Calu3 (cell line): ENCODE data around the gene CHAC1. TPM values are rescaled to one million over a fixed set of nuclear protein-coding genes. Genes with fewer than 3 reads are reported as not detected.
"Not testable (repeated sequence)": the region's sequence is repeated elsewhere in the genome, so short reads cannot be mapped to it uniquely, and the experiment has no call there.

ENCODE experiments used
- BruUV-seq: library from RNA; stranded (reverse); fragments of 400-500 nt; replicated peaks from 2 replicates; lab custom pipeline; 2021; lab: Mats Ljungman, UMichigan
- CTCF ChIA-PET: fragments of 300-600 bp; sonication (Branson Sonifier 250); formaldehyde crosslinking; loops from one replicate; lab custom pipeline; 2022; ENCODE audit warnings: antibody characterized with exemption; lab: Charles Lee
- DNase-seq: peaks from one replicate; pipeline ENCODE4 v3.0.0; 2022
- H3K27ac Mint-ChIP-seq: one replicate; pipeline ENCODE4 v1.8.0; 2022; ENCODE audit warnings: mixed read lengths; ENCODE audit not compliant: unreplicated experiment
- H3K27me3 Mint-ChIP-seq: one replicate; pipeline ENCODE4 v1.8.0; 2022; ENCODE audit warnings: mixed read lengths; ENCODE audit not compliant: unreplicated experiment
- H3K36me3 Mint-ChIP-seq: one replicate; pipeline ENCODE4 v1.8.0; 2022; ENCODE audit warnings: mild to moderate bottlenecking, moderate library complexity, mixed read lengths; ENCODE audit not compliant: insufficient read depth, unreplicated experiment
- H3K4me1 Mint-ChIP-seq: one replicate; pipeline ENCODE4 v1.8.0; 2022; ENCODE audit warnings: mild to moderate bottlenecking, low read depth, mixed read lengths; ENCODE audit not compliant: unreplicated experiment
- H3K4me3 Mint-ChIP-seq: one replicate; pipeline ENCODE4 v1.8.0; 2022; ENCODE audit warnings: mild to moderate bottlenecking, low read depth, moderate library complexity, mixed read lengths; ENCODE audit not compliant: unreplicated experiment
- H3K9me3 Mint-ChIP-seq: one replicate; pipeline ENCODE4 v1.8.0; 2022; ENCODE audit warnings: low read depth, mixed read lengths; ENCODE audit not compliant: unreplicated experiment
- intact Hi-C: fragments of 100-400 bp; cut with micrococcal nuclease; formaldehyde crosslinking; loops from one replicate; pipeline ENCODE4 v1.10.0; 2022; ENCODE audit not compliant: unreplicated experiment
- total RNA-seq: library from RNA; stranded (reverse); gene quantifications from 2 replicates; pipeline ENCODE4 v1.2.3, GENCODE V29; 2022
- TF ChIP-seq, protein P1 (sequence below): fragments of 200-600 bp; IDR thresholded peaks from one replicate; pipeline ENCODE4 v1.8.0; 2022; ENCODE audit warnings: antibody characterized with exemption; ENCODE audit not compliant: unreplicated experiment

Gene CHAC1
- total RNA-seq, 1 experiment from 2014 or later = 5.2 TPM

DNA sequence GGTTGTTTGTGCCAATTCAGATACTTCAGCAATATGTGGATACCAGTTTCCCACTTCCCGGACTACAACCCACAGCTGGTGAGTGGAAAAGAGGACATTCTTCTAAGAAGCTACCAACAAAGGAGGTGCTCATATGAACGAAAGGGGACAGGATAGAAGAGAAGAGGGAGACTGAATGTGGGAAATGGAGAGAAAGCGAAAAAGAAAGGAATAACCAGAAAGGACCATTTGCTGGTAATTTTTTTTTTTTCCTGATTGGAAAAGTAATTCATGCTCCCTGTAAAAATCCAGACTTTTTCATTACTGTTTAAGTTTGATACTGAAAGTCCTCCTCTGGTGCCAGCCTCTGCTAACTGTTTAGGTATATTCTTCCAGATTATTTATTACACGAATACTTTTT lies 1.5 kb upstream of the CHAC1 start:
- H3K4me1 Mint-ChIP-seq = peaks cover 7% of the 10 kb centered on the region
- H3K9me3 Mint-ChIP-seq = no peaks in the 10 kb centered on the region
- peak overlapping the region; percentile 80 for H3K27ac Mint-ChIP-seq
- H3K4me3 Mint-ChIP-seq = no peak overlapping the region
- DNase-seq = no peak
- TF ChIP-seq, protein P1, sequence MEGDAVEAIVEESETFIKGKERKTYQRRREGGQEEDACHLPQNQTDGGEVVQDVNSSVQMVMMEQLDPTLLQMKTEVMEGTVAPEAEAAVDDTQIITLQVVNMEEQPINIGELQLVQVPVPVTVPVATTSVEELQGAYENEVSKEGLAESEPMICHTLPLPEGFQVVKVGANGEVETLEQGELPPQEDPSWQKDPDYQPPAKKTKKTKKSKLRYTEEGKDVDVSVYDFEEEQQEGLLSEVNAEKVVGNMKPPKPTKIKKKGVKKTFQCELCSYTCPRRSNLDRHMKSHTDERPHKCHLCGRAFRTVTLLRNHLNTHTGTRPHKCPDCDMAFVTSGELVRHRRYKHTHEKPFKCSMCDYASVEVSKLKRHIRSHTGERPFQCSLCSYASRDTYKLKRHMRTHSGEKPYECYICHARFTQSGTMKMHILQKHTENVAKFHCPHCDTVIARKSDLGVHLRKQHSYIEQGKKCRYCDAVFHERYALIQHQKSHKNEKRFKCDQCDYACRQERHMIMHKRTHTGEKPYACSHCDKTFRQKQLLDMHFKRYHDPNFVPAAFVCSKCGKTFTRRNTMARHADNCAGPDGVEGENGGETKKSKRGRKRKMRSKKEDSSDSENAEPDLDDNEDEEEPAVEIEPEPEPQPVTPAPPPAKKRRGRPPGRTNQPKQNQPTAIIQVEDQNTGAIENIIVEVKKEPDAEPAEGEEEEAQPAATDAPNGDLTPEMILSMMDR = no peak
- CTCF ChIA-PET = no interaction called here
- no peaks in the 10 kb centered on the region for H3K27me3 Mint-ChIP-seq
- no TSS peak for BruUV-seq
- H3K36me3 Mint-ChIP-seq = peaks cover 24% of the 10 kb centered on the region
- intact Hi-C loops = no loop called here

DNA sequence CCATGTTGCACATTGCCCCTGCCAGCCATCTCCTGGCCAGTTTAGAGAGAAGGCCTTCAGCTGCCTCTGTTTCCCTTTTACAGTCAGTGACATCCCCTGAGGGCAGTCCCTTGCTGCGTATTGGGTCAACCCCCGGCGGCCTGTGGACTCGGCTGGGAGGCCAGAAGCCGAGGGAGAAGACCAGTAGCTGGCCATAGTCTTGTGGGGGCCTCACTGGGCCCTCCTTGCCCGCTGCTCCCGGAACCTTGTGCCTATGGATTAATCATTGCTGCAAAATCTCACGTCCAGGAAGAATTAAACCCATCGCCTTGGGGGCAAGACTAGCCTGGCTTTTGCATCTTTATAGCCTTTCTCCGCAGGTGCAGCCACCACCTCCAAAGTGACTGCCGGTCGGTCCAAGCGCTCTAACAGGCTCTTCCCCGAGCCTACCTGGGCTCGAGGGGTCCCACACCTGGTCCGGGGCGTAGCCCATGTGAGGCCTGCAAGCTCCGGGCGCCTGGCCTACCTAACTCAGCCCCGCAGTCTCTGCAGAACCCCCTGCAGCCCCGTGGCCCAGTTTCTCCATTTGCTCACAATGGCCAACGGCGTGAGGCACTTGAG lies 870 bp upstream of the CHAC1 start:
- peaks cover 7% of the 10 kb centered on the region for H3K4me1 Mint-ChIP-seq
- CTCF ChIA-PET = interaction anchor here (0.9 to 1.4 kb wide), 3 partner anchors 11 to 81 kb away, joined by 3 to 8 read pairs (median 4); no protein-coding TSS in a partner anchor
- no peak for DNase-seq

DNA sequence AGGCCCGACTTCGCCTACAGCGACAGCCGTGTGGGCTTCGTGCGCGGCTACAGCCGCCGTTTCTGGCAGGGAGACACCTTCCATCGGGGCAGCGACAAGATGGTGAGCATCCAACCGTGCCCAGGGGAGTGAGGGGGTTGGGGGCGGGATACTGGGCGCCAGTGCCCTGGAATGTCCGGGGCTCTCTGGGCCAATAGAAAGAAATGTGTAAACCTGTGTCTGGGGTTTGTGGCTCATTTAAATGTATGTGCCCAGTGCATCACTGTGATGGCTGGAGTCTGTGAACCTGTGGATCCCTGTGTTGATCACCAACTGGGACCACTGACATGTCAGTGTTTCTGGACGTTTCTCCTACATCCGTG lies 423 bp downstream of the CHAC1 start:
- TSS peak; percentile 64 for BruUV-seq
- Mint-ChIP-seq H3K36me3 (peaks cover 31% of the 10 kb centered on the region), H3K27me3 (no peaks in the 10 kb centered on the region), H3K4me1 (peaks cover 7% of the 10 kb centered on the region), H3K27ac (peak overlapping the region; percentile 91), H3K9me3 (no peaks in the 10 kb centered on the region), H3K4me3 (peak overlapping the region; percentile 76)
- intact Hi-C loops = no loop called here
- TF ChIP-seq, protein P1 = no peak
- CTCF ChIA-PET = interaction anchor here (0.5 to 1.3 kb wide), 3 partner anchors 12 to 476 kb away, joined by 3 to 8 read pairs (median 4); no protein-coding TSS in a partner anchor
- DNase-seq = no peak

More for the DNA sequence above, 870 bp upstream of the CHAC1 start:
- Mint-ChIP-seq H3K4me3 (peak overlapping the region; percentile 76), H3K27me3 (no peaks in the 10 kb centered on the region), H3K9me3 (no peaks in the 10 kb centered on the region), H3K27ac (peak overlapping the region; percentile 91), H3K36me3 (peaks cover 24% of the 10 kb centered on the region)
- intact Hi-C loops = no loop called here
- BruUV-seq = TSS peak; percentile 90
- TF ChIP-seq, protein P1 = no peak

DNA sequence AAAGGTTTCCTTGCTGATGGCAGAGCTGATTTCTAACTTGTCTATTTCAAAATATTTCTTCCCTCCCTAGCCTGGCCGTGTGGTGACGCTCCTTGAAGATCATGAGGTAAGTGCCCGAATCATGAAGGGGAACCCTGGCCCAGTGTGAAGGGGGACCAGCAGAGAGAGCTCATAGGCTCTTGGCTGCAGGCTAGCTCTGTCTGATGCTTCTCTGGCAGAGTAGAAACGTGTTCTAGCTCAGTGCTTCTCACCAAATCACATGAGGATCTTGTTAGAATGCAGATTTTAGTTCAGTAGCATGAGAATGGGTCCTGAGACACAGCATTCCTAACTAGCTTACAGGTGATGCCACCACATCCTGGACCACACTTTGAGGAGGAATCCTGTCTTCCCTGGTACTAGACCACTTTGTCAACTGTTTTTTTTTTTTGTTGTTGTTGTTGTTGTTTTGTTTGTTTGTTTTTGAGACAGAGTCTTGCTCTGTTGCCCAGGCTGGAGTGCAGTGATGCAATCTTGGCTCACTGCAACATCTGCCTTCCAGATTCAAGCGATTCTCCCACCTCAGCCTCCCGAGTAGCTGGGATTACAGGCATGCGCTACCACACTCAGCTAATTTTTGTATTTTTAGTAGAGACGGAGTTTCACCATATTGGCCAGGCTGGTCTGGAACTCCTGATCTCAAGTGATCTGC lies 1.0 kb downstream of the CHAC1 start:
- BruUV-seq, DNase-seq, H3K4me1 Mint-ChIP-seq, H3K27ac Mint-ChIP-seq, H3K9me3 Mint-ChIP-seq, H3K27me3 Mint-ChIP-seq, intact Hi-C loops: not testable (repeated sequence)
- CTCF ChIA-PET = interaction anchor here (0.6 kb wide), 1 partner anchor 11 kb away, joined by 3 read pairs; no protein-coding TSS in a partner anchor
- H3K36me3 Mint-ChIP-seq = peaks cover 35% of the 10 kb centered on the region
- H3K4me3 Mint-ChIP-seq = peak overlapping the region; percentile 76
